A673 (cell line): ENCODE measurements around the gene DYDC2.

ENCODE experiments used
- EZH2 ChIP-seq: fragments of 200-600 bp; sonication (generic); IDR thresholded peaks from 2 replicates; pipeline ENCODE4 v1.6.1; 2017; ENCODE audit warnings: borderline replicate concordance, low read depth, mild to moderate bottlenecking, mixed read lengths, antibody characterized with exemption, low read length; ENCODE audit not compliant: poor library complexity, severe bottlenecking
- TF ChIP-seq, protein P1 (sequence below): fragments of 300-800, 200-600 bp; sonication (generic); conservative IDR thresholded peaks from 2 replicates; pipeline ENCODE4 v1.5.1; 2017; ENCODE audit warnings: low read depth, mild to moderate bottlenecking, antibody characterized with exemption, low read length, moderate library complexity, mixed read lengths

DNA sequence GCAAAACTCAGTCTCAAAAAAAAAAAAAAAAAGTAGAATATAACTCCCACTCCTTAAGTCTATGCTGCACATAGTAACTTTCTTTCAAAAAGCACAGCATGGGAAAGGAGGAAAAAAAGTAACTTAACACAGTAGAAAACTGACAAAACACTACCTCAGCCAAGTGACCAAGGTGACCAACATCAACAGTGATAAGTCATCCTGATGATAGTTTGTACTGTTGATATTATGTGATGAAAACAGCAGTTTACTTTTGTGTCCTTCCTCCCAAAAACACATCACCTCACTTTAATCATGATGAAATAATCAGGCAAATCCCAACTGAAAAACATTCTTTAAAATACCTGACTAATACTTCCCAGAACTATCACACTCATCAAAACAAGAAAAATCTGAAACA is 37.8 kb upstream of the DYDC2 start:
- TF ChIP-seq, protein P1, sequence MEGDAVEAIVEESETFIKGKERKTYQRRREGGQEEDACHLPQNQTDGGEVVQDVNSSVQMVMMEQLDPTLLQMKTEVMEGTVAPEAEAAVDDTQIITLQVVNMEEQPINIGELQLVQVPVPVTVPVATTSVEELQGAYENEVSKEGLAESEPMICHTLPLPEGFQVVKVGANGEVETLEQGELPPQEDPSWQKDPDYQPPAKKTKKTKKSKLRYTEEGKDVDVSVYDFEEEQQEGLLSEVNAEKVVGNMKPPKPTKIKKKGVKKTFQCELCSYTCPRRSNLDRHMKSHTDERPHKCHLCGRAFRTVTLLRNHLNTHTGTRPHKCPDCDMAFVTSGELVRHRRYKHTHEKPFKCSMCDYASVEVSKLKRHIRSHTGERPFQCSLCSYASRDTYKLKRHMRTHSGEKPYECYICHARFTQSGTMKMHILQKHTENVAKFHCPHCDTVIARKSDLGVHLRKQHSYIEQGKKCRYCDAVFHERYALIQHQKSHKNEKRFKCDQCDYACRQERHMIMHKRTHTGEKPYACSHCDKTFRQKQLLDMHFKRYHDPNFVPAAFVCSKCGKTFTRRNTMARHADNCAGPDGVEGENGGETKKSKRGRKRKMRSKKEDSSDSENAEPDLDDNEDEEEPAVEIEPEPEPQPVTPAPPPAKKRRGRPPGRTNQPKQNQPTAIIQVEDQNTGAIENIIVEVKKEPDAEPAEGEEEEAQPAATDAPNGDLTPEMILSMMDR, result no peak
- no peak for TF ChIP-seq EZH2
